ENCODE data around the gene PDZD2.
"Not testable (repeated sequence)": the region's sequence is repeated elsewhere in the genome, so short reads cannot be mapped to it uniquely, and the experiment has no call there.

The PDZD2 gene

DNA sequence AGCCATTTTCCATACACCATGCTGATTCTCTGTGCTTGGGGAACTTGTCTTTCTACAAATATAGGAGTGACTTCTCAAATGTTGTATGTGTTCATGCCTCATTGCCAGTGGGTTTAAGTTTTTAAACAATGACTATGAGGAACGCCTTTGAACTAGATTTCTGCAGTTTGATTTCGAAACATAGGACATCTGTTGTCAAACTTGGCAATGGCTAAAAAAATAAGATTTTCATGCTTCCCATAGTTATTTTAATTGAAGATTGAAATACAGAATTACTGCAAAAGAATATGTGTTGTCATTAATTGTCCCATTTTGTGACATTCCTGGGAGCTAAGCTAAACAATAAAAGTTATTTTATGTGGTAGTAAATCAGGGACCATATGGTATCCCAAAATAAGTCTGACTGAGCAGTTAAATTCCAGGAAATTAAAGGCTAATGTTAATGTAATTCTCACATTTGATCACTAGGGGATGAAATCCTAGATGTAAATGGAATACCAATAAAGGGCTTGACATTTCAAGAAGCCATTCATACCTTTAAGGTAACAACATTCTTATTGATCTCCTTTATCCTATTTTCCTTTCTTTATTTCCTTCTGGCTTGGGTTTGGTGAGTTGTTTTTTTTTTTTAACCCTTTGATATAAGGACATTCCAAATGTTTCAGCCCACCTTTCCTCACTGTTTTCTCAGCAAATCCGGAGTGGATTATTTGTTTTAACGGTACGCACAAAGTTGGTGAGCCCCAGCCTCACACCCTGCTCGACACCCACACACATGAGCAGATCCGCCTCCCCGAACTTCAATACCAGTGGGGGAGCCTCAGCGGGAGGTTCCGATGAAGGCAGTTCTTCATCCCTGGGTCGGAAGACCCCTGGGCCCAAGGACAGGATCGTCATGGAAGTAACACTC is 418.5 kb downstream of the PDZD2 start:
- no peak for DNase-seq

DNA sequence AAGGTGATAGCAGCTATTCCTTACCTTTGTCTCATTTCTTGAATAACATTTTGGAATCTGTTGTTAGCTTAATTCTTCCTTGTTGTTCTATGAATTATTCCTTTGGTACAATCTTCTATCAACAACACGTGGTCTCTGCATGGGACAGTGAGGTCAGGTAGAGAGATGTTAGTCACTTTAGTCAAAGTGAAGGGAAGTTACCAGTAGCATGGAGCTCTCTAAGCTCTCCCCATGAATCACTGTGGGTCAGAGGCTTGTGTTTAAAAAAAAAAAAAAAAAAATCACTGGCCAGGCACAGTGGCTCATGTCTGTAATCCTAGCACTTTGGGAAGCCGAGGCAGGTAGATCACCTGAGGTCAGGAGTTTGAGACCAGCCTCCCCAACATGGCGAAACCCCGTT is 419.2 kb downstream of the PDZD2 start:
- no peak for DNase-seq

DNA sequence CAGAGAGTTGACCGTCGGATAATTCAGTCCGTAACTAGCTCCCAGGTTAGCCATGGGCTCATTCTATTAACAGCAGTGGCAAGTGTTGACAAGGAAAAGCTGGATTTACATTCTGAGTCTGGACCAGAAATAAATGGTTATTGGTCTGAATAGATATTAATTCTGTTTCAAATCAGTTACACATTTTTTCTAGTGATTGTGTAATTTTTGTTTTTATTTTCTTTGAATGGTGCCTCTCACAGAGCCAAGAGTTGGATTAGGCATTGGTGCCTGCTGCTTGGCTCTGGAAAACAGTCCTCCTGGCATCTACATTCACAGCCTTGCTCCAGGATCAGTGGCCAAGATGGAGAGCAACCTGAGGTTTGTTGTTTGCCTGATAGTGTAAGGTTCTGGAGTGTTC is 420.1 kb downstream of the PDZD2 start:
- DNase-seq, result no peak

DNA sequence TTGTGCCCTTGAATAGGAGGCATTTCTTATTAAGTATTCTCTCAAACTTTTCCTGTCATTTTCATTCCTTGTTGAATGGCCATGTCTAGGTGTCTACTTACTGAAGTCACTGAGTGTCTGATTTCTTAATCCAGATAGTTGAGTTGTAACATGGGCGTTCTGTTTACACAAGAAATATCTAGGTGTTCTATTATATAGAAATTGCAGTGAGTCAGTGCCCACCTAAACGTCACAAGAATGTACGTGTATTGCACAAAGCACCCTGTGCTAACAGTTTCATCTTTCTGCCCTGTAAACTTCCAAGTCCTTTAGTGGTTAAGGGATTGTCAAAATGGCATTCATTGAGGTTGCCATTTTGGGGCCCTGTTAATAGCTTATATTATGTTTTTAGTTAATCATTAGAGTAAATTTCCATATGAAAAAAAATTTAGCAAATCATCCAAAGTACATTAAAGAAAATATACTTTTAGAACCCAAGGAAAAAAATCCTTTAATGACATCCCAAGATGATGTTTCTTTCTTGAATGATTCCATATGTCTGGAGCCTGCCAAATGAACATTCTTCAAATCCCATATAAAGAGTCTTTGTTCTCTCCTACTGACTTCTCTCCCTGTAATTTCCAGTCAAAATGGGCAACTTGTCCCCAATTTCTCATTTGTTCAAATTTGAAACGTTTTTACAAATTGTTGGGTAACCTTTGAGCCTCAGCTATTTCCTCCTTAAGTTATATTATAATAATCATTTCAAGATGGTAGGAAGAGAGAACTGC is 421.0 kb downstream of the PDZD2 start:
- no peak for DNase-seq

- DNase-seq, result no peak
Measured at GRCh38 chr5:32061236-32061635, 422.3 kb downstream of the PDZD2 start.

DNA sequence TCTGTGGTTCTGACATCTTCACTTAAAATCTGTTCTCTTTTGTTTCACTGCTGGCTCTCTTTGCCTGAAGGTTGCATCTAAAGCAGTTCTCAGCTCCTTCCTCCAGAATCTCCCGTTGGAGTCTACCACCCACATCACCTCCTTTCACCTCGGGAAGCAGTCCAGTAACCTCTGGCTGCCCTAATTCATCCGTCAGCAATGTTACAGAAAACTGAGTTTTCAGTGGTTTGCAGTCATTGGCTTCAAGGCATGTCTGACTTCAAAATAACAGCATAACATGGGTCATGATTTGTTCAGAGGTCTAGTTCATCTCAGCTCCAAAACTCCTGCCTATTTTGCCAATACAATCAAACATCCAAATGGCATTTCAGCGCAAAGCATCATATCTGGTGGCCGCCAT is 427.5 kb downstream of the PDZD2 start:
- no peak for DNase-seq

DNA sequence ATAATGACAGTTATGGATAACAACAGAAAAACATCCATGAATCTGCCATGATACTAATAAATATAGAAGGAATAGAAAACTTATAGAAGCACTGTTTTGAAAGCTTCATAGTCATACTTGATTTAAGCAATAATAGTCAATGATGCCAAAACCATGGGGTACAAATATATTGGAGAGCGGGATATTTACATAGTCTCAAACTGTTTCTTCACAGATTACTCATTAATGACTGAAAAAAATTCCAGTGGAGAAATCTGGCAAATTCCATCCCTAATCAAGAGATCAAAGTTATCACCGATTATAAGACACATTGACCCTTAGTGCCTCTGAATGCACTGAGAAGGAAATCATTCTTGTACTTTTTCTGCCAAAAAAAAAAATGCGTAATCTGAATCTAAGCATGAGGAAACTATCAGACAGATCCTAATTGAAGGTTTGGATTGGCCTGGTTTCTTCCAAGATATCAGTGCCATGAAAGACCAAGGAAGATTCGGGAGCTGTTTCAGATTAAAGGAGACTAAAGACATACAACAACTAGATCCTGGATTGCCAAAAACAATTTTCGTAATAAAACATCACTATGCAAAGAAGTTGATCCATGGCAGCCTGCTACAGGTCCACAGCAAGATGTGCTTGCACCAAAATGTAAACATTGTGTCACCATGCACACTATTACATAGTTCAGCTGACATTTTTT is 429.0 kb downstream of the PDZD2 start:
- no peak for DNase-seq

DNA sequence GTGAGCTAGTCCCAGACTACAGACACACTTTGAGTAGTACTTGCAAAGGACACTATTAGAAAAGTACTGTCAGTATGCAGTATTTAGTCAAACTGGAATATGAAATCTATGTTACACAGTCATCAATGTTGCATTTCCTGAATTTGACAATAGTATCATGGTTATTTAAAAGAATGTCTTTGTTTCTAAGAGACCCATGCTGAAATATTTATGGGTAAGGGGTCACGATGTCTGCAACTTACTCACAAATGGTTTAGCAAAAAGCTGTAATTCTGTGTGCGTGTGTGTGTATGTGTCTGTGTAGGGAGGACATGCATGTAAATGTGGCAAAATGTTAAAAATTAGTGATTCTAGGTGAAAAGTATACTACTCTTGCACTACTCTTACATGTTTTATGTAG is 429.6 kb downstream of the PDZD2 start:
- no peak for DNase-seq

- DNase-seq, result no peak
Measured at GRCh38 chr5:32069396-32069795, 430.5 kb downstream of the PDZD2 start.

DNA sequence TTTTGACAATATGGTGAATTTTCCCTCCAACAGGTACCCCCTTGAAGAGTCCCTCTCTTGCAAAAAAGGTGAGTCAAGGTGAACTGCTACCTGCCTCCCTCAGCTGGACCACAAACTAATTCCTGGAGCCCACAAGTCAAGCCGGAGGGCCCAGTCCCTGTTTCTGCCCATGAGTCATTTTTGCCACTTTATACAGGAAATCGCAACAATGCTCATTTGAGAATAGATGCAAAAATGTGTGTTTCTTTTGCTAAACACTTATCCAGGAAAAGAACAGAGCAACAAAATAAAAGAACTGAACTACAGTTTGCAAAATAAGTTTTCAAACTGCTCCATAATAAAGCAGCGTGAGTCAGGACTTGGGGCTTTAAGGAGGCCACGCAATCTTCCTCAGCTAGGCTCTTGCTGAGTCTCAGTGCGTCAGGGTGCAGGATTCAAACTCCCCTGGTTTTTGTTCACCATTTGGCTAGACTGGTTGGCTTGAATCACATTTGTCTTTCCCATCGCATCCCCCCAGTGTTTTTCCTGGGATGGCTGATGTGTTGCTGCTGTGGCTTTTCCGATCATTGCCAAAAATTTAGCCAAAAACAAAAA is 432.5 kb downstream of the PDZD2 start:
- no peak for DNase-seq

- no peak for DNase-seq
Measured at GRCh38 chr5:32072054-32072453, 433.1 kb downstream of the PDZD2 start.

DNA sequence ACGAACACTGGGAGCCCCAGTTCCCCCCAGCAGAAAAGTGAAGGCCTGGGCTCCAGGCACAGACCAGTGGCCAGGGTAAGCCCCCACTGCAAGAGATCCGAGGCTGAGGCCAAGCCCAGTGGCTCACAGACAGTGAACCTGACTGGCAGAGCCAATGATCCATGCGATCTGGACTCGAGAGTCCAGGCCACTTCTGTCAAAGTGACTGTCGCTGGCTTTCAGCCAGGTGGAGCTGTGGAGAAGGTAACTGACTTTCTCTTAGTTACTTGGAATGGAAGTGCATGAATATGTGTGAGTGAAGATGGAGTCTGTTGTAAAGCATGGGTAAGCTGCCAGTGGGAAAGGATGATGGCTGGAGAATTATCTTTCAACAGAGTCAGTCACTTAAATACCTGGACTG is 435.5 kb downstream of the PDZD2 start:
- no peak for DNase-seq

- DNase-seq, result no peak
Measured at GRCh38 chr5:32076699-32077695, 438.1 kb downstream of the PDZD2 start.

DNA sequence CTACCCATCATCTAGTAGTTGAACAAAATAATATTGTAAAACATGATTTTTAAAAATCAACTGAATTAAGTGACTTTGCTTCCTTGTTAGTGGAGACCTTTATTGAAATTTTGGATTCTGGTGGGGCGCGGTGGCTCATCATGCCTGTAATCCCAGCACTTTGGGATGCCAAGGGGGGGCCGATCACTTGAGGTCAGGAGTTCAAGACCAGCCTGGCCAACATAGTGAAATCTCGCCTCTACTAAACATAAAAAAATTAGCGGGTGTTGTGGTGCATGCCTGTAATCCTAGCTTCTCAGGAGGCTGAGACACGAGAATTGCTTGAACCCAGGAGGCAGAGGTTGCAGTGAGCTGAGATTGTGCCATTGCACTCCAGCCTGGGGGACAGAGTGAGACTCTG is 439.9 kb downstream of the PDZD2 start:
- DNase-seq, result not testable (repeated sequence)

GRCh38 chr5:32080565-32080964 is 441.6 kb downstream of the PDZD2 start:
- not testable (repeated sequence) for DNase-seq

DNA sequence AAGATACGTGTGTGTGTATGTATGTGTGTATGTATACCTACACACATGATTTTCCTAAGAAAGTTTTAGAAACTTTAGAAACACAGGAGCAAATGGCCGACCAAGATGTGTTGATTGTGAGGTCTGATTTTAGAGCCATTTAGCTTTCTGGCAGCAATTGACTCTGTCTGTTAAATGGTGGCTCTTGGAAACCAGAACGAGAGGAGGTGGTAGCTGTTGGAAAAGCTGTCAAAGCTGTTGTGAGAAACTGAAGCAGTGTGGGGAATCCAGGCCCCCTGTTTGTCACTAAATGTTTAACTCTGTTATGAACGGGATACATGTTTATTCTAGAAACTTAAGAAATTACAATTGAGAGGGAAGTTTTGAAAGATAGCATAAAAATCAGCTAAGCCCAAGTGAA is 443.8 kb downstream of the PDZD2 start:
- no peak for DNase-seq

DNA sequence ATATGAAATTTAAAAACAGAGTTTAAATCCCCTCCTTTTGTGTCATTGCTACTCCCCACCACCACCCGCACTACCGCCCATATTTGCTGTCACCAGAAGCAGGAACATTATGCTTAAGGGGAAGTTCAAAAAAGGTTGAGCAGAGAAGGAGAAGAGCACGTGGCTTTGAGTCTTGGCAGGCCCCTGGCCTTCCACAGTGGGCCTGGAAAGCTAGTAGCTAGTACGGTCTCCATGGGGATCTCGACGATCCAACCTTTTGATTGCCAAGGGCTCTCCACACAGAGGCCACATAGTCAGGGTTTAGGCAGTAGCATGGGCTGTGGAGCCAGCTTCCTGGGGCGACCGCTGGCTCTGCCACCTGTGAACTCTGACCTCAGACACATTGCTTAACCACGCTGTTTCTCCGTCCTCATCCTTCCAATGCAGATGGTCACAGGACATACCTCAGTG is 445.1 kb downstream of the PDZD2 start:
- no peak for DNase-seq

DNA sequence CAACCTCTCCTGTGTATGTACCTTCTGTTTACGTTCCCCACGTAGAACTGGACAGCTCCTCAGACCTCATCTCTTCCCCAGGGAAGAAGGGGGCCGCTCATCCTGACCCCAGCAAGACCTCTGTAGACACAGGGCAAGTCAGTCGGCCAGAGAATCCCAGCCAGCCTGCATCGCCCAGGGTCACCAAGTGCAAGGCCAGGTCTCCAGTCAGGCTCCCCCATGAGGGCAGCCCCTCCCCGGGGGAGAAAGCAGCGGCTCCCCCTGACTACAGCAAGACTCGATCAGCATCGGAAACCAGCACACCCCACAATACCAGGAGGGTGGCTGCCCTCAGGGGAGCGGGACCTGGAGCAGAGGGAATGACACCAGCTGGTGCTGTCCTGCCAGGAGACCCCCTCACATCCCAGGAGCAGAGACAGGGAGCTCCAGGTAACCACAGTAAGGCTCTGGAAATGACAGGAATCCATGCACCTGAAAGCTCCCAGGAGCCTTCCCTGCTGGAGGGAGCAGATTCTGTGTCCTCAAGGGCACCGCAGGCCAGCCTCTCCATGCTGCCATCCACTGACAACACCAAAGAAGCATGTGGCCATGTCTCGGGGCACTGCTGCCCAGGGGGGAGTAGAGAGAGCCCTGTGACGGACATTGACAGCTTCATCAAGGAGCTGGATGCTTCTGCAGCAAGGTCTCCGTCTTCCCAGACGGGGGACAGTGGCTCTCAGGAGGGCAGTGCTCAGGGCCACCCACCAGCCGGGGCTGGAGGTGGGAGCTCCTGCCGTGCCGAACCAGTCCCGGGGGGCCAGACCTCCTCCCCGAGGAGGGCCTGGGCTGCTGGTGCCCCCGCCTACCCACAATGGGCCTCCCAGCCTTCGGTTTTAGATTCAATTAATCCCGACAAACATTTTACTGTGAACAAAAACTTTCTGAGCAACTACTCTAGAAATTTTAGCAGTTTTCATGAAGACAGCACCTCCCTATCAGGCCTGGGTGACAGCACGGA is 448.5 kb downstream of the PDZD2 start:
- DNase-seq, result no peak

DNA sequence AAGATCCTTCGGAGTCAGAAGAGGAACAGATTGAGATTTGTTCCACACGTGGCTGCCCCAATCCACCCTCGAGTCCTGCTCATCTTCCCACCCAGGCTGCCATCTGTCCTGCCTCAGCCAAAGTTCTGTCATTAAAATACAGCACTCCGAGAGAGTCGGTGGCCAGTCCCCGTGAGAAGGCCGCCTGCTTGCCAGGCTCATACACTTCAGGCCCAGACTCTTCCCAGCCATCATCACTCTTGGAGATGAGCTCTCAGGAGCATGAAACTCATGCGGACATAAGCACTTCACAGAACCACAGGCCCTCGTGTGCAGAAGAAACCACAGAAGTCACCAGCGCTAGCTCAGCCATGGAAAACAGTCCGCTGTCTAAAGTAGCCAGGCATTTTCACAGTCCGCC is 449.3 kb downstream of the PDZD2 start:
- no peak for DNase-seq

Measured in cortex of kidney (tissue), 1 donor.